HepG2 (cell line): ENCODE data around the gene ASTN2. TPM values are rescaled to one million over a fixed set of nuclear protein-coding genes. Genes with fewer than 3 reads are reported as not detected.

Source experiments
- ATAC-seq: fragments of 200-7000 bp; cut with Tn5 transposase; 3 replicates; pipeline ENCODE4 v1.9.1; 2020; ENCODE audit warnings: mild to moderate bottlenecking, moderate library complexity
- BruUV-seq: library from RNA; stranded (reverse); fragments of 400-500 nt; replicated peaks from 2 replicates; lab custom pipeline; 2021; lab: Mats Ljungman, UMichigan
- CTCF ChIA-PET: fragments of 300-600 bp; formaldehyde crosslinking; extraction: SDS; loops from one replicate; lab custom pipeline; 2021; ENCODE audit warnings: low total read pairs, inconsistent platforms, low intra/inter-chr PET ratio; lab: Yijun Ruan, JAX
- POLR2A ChIA-PET: fragments of 350-600 bp; sonication (Branson Sonifier 250); formaldehyde crosslinking; loops from one replicate; lab custom pipeline; 2020; ENCODE audit warnings: antibody characterized with exemption, inconsistent platforms; lab: Yijun Ruan, JAX
- DNase-seq: peaks from one replicate; pipeline ENCODE4 v3.0.0-alpha.2; 2015; ENCODE audit warnings: low spot score
- FAIRE-seq: peaks from 3 replicates; lab custom pipeline; 2011; peaks lifted over from hg19 to GRCh38; lab: Jason Lieb, UNC
- H2AFZ ChIP-seq: one replicate; pipeline ENCODE4 v1.6.1; 2011; ENCODE audit warnings: low read length, inconsistent platforms
- H3K27ac ChIP-seq: fragments of 300-600 bp; 3 replicates; pipeline ENCODE4 v1.8.0; 2011; ENCODE audit warnings: mixed run types, mild to moderate bottlenecking, mixed read lengths, low read length, inconsistent platforms; ENCODE audit not compliant: insufficient read depth; ENCODE audit errors: extremely low read length
- H3K27me3 ChIP-seq, 2 experiments: fragments of 200-600 bp in 1 of 2; 2 replicates in 1 of 2; 3 replicates in 1 of 2; pipeline versions ENCODE4 v1.6.0 to v1.8.0; 2011; ENCODE audit warnings: low read length in 2 of 2, mild to moderate bottlenecking in 2 of 2, moderate library complexity in 2 of 2, inconsistent platforms in 1 of 2; ENCODE audit not compliant: insufficient read depth in 2 of 2, control insufficient read depth in 1 of 2
- H3K36me3 ChIP-seq, 2 experiments: fragments of 200-600 bp in 1 of 2; replicated peaks in 1 of 2; 2 replicates in 1 of 2; 3 replicates in 1 of 2; pipeline versions ENCODE4 v1.5.1 to v1.8.0; 2011; ENCODE audit warnings: low read length in 2 of 2, inconsistent platforms in 1 of 2; ENCODE audit not compliant: insufficient read depth in 2 of 2, control insufficient read depth in 1 of 2
- H3K4me1 ChIP-seq: 2 replicates; pipeline ENCODE4 v1.5.1; 2012; ENCODE audit warnings: low read length, inconsistent platforms; ENCODE audit not compliant: insufficient read depth
- H3K4me2 ChIP-seq: 2 replicates; pipeline ENCODE4 v1.6.0; 2011; ENCODE audit warnings: low read depth, low read length, inconsistent platforms
- H3K4me3 ChIP-seq, 3 experiments: fragments of 200-600 bp in 1 of 3; sonication (generic), shearing (Covaris generic) in 1 of 3; replicated peaks in 1 of 3; 2 replicates each; pipeline ENCODE4 v1.5.1; 2011 to 2016; ENCODE audit warnings: low read length in 3 of 3, inconsistent platforms in 2 of 3, low read depth in 2 of 3, mild to moderate bottlenecking in 2 of 3, control low read depth in 1 of 3, mixed read lengths in 1 of 3; ENCODE audit not compliant: insufficient read depth in 1 of 3
- H3K79me2 ChIP-seq: one replicate; pipeline ENCODE4 v1.6.1; 2011; ENCODE audit warnings: low read length, inconsistent platforms; ENCODE audit not compliant: insufficient read depth
- H3K9ac ChIP-seq: 2 replicates; pipeline ENCODE4 v1.6.0; 2011; ENCODE audit warnings: mild to moderate bottlenecking, low read depth, low read length, inconsistent platforms; ENCODE audit not compliant: insufficient read depth
- H3K9me3 ChIP-seq: 2 replicates; pipeline ENCODE4 v1.5.1; 2012; ENCODE audit warnings: mild to moderate bottlenecking, low read length
- H4K20me1 ChIP-seq: 2 replicates; pipeline ENCODE4 v1.6.0; 2011; ENCODE audit warnings: inconsistent platforms, mild to moderate bottlenecking, low read length, moderate library complexity; ENCODE audit not compliant: insufficient read depth
- BORCS8-MEF2B ChIP-seq: sonication (generic); formaldehyde crosslinking; IDR thresholded peaks from 2 replicates; pipeline ENCODE4 v1.8.0; 2022; ENCODE audit warnings: mild to moderate bottlenecking, missing genetic modification reagents
- KDM2A ChIP-seq: sonication (generic); formaldehyde crosslinking; IDR thresholded peaks from 2 replicates; pipeline ENCODE4 v1.4.0; 2020; ENCODE audit warnings: low read depth, missing genetic modification reagents, borderline replicate concordance
- RFXANK ChIP-seq: IDR thresholded peaks from 2 replicates; pipeline ENCODE4 v1.6.1; 2016
- TCF7L2 ChIP-seq: IDR thresholded peaks from 2 replicates; pipeline ENCODE4 v1.6.1; 2011; ENCODE audit warnings: mild to moderate bottlenecking, low read depth, low read length, moderate library complexity
- THAP7 ChIP-seq: sonication (generic); formaldehyde crosslinking; IDR thresholded peaks from 2 replicates; pipeline ENCODE4 v1.8.1; 2023; ENCODE audit warnings: mild to moderate bottlenecking, missing genetic modification reagents
- TMF1 ChIP-seq: sonication (generic); formaldehyde crosslinking; IDR thresholded peaks from 2 replicates; pipeline ENCODE4 v1.8.1; 2022; ENCODE audit warnings: low read depth, missing genetic modification reagents
- USF2 ChIP-seq, 2 experiments: sonication (generic) in 1 of 2; formaldehyde crosslinking in 1 of 2; IDR thresholded peaks; 2 replicates each; pipeline versions ENCODE4 v1.5.1 to v1.6.1; 2011 to 2020; ENCODE audit warnings: borderline replicate concordance in 1 of 2, low read depth in 1 of 2, low read length in 1 of 2, mild to moderate bottlenecking in 1 of 2, missing genetic modification reagents in 1 of 2, moderate library complexity in 1 of 2
- ZC3H13 ChIP-seq: sonication (generic); formaldehyde crosslinking; IDR thresholded peaks from 2 replicates; pipeline ENCODE4 v1.8.1; 2023; ENCODE audit warnings: mild to moderate bottlenecking, missing genetic modification reagents, moderate library complexity
- ZEB1 ChIP-seq: IDR thresholded peaks from 2 replicates; pipeline ENCODE4 v1.6.1; 2012; ENCODE audit warnings: mild to moderate bottlenecking, low read depth, inconsistent platforms; ENCODE audit not compliant: insufficient replicate concordance
- ZNF136 ChIP-seq: sonication (generic); formaldehyde crosslinking; IDR thresholded peaks from 2 replicates; pipeline ENCODE4 v1.8.1; 2022; ENCODE audit warnings: low read depth, mild to moderate bottlenecking, moderate library complexity, missing genetic modification reagents
- ZNF282 ChIP-seq: fragments of 450-650 bp; IDR thresholded peaks from 2 replicates; pipeline ENCODE4 v1.6.1; 2018; ENCODE audit not compliant: partially characterized antibody
- ZNF318 ChIP-seq: sonication (generic); formaldehyde crosslinking; IDR thresholded peaks from 2 replicates; pipeline ENCODE4 v1.4.0; 2020; ENCODE audit warnings: mild to moderate bottlenecking, missing genetic modification reagents
- ZNF510 ChIP-seq: sonication (generic); formaldehyde crosslinking; IDR thresholded peaks from 2 replicates; pipeline ENCODE4 v1.4.0; 2020; ENCODE audit warnings: low read depth, mild to moderate bottlenecking, missing genetic modification reagents
- ZNF891 ChIP-seq: sonication (generic); formaldehyde crosslinking; IDR thresholded peaks from 2 replicates; pipeline ENCODE4 v1.5.0; 2020; ENCODE audit warnings: mild to moderate bottlenecking, missing genetic modification reagents
- ZSCAN21 ChIP-seq: sonication (generic); formaldehyde crosslinking; IDR thresholded peaks from 2 replicates; pipeline ENCODE4 v1.8.0; 2022; ENCODE audit warnings: mild to moderate bottlenecking, missing genetic modification reagents, moderate library complexity, borderline replicate concordance
- WGBS: methylation state at CpG from one replicate; pipeline ENCODE4 v1.1.6; 2017; ENCODE audit warnings: low lambda C conversion rate; 5-methylcytosine and 5-hydroxymethylcytosine counted together
- in situ Hi-C: cut with HindIII; loops from 2 replicates; pipeline ENCODE4 v1.10.0; 2017; ENCODE audit warnings: low pct_unique_long_range_greater_than_20kb; ENCODE audit not compliant: extremely low pct_ligation_motif_present
- intact Hi-C: fragments of 100-400 bp; cut with micrococcal nuclease; formaldehyde crosslinking; loops from one replicate; pipeline ENCODE4 v1.10.0; 2022; ENCODE audit not compliant: unreplicated experiment
- polyA plus RNA-seq, 8 experiments: library from polyadenylated mRNA; depleted of rRNA in 3 of 8; stranded (reverse) in 7 of 8; unstranded in 1 of 8; fragments of >200 nt; fragmentation: Illumina TruSeq in 4 of 8; extraction: Trizol in 4 of 8; gene quantifications; 2 replicates each; pipeline versions ENCODE4 v1.2.1 to v1.2.3, GENCODE V29; 2011 to 2016; ENCODE audit warnings: low read depth in 4 of 8, missing spikeins in 1 of 8, mixed read lengths in 1 of 8; ENCODE audit not compliant: insufficient read depth in 1 of 8
- total RNA-seq, 5 experiments: library from RNA; depleted of rRNA; stranded (reverse); fragments of >200 nt; fragmentation: Illumina TruSeq; extraction: Trizol; gene quantifications; 2 replicates each; pipeline ENCODE4 v1.2.3, GENCODE V29; 2016; ENCODE audit warnings: low read depth in 1 of 5

ASTN2 gene
- total and polyA plus RNA-seq, 2 of the 13 experiments (the other 11 are each of a cell fraction or from before 2014, with no cell fraction given) = 5.2 to 13.5 TPM

GRCh38 chr9:117214416-117214815, 200.4 kb downstream of the ASTN2 start:
- ChIA-PET CTCF (no interaction called here), POLR2A (no interaction called here)
- Histone ChIP-seq H3K79me2 (no peaks in the 10 kb centered on the region), H3K9ac (no peak overlapping the region), H3K4me1 (no peaks in the 10 kb centered on the region), H3K4me2 (no peak overlapping the region), H3K4me3 (no peak overlapping the region), H3K9me3 (no peaks in the 10 kb centered on the region), H3K27ac (no peak overlapping the region), H4K20me1 (no peaks in the 10 kb centered on the region), H2AFZ (no peak overlapping the region), H3K36me3 (no peaks in the 10 kb centered on the region), H3K27me3 (no peaks in the 10 kb centered on the region)
- ATAC-seq = no peak
- no peak for DNase-seq
- no TSS peak for BruUV-seq
- intact Hi-C loops (no loop called here), in situ Hi-C loops (no loop called here)
- FAIRE-seq = no peak
- WGBS = 0% methylated on average over 3 of the region's 23 CpGs
- TF ChIP-seq BORCS8-MEF2B = no peak
- TF ChIP-seq ZEB1 = no peak
- no peak for TF ChIP-seq ZNF510
- no peak for TF ChIP-seq THAP7 (CRISPR knock-in tag)
- no peak for TF ChIP-seq KDM2A (CRISPR knock-in tag)
- no peak for TF ChIP-seq ZNF891 (CRISPR knock-in tag)
- no peak for TF ChIP-seq USF2 (IDR thresholded peaks at IDR 0.05; ENCODE audit: low read depth, low read length)
- TF ChIP-seq USF2 (CRISPR knock-in tag; IDR thresholded peaks at IDR 0.05; ENCODE audit: borderline replicate concordance) = no peak
- no peak for TF ChIP-seq ZNF136 (CRISPR knock-in tag)
- no peak for TF ChIP-seq ZNF282
- TF ChIP-seq TCF7L2 = no peak
- TF ChIP-seq TMF1 (CRISPR knock-in tag) = no peak
- no peak for TF ChIP-seq RFXANK (CRISPR knock-in tag)
- no peak for TF ChIP-seq ZSCAN21 (CRISPR knock-in tag)
- TF ChIP-seq ZNF318 = no peak
- TF ChIP-seq ZC3H13 (CRISPR knock-in tag) = no peak
